CD4-positive, alpha-beta T cell treated with Interferon alpha-2 for 1 hour (primary cell): ENCODE results near the gene RREB1.
"Not testable (repeated sequence)": the region's sequence is repeated elsewhere in the genome, so short reads cannot be mapped to it uniquely, and the experiment has no call there.

Experiments
- DNase-seq, 2 donors: peaks; one replicate each; pipeline ENCODE4 v3.0.0-alpha.2; 2020 to 2022

The RREB1 gene

GRCh38 chr6:7249946-7250643 lies 142.3 kb downstream of the RREB1 start:
- DNase-seq, result no peak

GRCh38 chr6:7250812-7251211 lies 143.1 kb downstream of the RREB1 start:
- no peak for DNase-seq

DNA sequence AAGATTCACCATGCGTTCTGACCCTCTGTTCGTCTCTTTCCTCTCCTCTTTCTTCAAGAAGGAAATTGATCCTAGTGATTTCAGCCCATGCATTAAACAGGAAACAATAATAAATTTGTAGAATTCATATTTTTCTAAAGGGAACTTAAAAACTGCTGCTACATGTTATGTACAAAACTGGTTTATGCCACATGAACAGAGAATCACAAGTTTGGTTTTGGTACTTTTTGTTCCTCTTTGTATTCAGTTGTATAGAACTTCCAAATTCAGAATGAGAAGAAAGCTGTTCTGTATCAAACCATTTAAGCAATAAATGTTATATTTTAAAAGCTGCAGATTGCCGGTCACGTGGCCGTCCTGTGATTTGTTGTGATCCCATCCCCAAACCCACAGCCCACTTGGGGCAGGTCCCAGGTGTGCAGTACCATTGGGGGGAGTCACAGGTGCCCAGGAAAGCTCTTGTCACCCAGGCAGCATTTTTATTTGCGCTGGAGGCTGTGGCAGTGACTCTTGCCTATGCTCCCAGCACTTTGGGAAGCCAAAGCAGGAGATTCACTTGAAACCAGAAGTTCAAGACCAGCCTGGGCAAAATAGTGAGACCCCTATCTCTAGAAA lies 144.0 kb downstream of the RREB1 start:
- DNase-seq, result no peak

- no peak for DNase-seq
These were observed 144.6 kb downstream of the RREB1 start for GRCh38 chr6:7252390-7252789.

DNA sequence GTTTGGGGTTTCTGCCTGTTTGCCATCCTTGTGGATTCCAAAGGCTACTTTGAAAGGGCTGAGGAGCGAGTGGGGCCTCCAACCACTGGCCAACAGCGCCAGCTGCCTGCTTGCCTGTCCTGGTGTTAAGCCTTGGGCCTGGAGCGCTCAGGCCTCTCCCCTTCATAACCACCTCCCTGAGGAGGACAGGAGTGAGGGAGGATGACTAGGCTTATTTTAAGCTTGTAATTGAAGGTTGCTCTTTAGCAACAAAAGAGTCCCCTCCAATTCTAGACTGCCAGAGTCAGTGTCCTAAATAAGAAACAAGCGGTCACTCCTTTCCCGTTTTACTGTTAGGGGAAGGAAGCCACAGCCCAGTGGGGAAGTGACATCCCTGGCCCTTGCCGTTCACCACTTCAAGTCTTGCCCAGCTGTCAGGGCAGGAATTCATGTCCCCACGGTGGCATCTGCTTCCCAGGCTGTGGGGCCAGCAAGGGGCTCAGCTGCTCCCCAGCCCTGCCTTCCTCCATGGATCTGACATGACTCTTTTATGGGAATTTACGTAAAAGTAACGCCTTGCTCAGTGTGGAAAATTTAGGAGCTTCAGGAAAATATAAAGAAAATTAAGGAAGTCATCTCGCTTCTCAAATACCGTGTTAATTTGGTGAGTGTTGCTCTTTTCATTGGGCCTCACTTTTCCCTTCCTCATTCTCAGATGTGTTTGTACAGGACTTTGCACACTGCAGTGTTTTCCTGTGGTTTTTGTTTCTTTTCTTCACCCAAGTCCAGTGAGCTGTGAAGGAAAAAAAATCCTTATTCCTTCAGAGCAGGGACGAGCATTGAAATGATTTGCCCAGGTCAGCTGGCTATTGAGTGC lies 147.4 kb downstream of the RREB1 start:
- no peak for DNase-seq

- DNase-seq, result no peak
These were observed 148.2 kb downstream of the RREB1 start for GRCh38 chr6:7255918-7256317.

DNA sequence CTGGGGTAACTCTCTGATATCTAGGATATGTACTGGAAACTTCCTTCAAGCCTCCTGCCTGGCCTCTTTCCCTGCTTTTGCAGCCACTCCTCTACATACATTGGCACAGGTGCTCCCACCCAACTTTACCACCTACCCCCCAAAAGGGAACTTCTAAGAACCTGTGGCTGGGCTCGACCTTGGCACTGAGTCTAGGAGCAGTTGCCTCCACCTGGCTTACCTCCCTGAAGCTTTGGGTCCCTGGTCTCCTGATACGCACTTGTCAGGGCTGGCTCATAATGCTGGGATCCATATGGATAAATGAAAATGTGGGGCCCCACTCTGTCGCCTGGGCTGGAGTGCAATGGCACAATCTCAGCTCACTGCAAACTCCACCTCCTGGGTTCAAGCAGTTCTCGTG lies 149.0 kb downstream of the RREB1 start:
- no peak for DNase-seq

DNA sequence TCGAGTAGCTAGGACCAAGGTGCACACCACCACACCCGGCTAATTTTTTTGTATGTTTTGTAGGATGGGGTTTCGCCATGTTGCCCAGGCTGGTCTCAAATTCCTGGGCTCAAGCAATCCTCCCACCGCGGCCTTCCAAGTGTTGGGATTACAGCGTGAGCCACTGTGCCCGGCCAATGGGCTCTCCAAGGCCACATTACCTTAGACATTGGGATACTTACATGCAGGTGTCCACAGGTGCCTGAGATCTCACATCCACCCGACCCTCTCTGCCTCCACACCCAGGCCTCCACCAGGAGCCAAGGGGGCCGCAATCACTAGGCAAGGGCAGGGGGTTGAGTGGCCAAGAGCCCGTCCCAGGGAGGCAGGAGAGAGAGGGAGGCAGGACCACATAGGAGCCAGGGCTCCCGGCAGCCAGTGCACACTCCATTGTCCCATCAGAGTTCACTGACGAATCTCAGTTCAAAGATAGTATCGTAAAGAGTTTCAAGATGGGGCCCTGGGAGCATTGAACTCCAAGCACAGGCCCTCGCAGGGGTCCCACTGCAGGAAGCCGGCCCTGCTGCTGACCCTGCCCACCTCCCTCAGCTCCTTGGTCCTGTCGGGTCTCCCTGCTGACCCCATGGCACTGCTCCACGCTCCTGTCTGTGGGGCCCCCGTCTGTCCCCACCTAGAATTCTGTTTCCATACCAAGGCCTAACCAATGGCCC lies 149.9 kb downstream of the RREB1 start:
- DNase-seq, result no peak

- DNase-seq, result no peak
These were observed 150.5 kb downstream of the RREB1 start for GRCh38 chr6:7258231-7258763.

GRCh38 chr6:7260291-7261031 lies 152.7 kb downstream of the RREB1 start:
- no peak for DNase-seq

GRCh38 chr6:7261032-7261841 lies 153.5 kb downstream of the RREB1 start:
- DNase-seq, result peak; percentile 41 to 69

DNA sequence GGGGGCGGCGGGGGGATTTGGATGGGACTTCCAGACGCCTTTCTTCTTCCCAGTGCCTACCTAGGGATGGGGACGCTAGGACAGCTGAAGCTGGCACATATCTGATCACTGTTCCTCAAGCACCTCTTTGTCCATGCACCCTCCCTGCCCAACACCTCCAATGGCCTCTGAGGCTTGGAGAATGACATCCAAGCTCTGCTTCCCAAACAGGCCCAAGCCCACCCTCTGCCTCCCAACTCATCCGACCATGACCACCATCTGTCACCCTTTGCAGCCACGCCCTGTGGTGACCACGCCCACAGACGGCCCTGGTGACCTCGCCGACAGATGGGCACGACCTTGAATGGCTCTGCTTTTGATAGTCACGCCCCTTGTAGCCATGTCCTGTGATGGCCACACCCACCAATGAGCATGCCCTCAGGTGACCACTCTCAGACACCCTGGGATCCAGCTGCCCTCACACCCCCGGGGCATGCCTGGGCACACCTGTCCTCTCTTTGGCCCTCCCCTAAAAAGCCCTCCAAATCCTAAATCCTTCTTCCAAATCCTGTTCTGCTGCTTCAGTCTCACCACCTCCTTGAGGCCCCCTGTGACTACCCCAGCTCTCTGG lies 154.2 kb downstream of the RREB1 start:
- no peak for DNase-seq

- DNase-seq, result no peak
These were observed 155.2 kb downstream of the RREB1 start for GRCh38 chr6:7262746-7263518.

DNA sequence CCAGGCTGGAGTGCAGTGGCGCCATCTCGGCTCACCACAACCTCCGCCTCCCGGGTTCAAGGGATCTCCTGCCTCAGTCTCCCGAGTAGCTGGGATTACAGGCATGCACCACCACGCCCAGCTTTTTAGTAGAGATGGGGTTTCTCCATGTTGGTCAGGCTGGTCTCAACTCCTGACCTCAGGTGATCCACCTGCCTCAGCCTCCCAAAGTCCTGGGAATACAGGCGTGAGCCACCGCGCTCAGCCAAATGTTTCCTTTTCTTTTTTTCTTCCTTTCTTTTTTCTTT lies 155.7 kb downstream of the RREB1 start:
- not testable (repeated sequence) for DNase-seq

- no peak for DNase-seq
These were observed 156.3 kb downstream of the RREB1 start for GRCh38 chr6:7264041-7264440.

DNA sequence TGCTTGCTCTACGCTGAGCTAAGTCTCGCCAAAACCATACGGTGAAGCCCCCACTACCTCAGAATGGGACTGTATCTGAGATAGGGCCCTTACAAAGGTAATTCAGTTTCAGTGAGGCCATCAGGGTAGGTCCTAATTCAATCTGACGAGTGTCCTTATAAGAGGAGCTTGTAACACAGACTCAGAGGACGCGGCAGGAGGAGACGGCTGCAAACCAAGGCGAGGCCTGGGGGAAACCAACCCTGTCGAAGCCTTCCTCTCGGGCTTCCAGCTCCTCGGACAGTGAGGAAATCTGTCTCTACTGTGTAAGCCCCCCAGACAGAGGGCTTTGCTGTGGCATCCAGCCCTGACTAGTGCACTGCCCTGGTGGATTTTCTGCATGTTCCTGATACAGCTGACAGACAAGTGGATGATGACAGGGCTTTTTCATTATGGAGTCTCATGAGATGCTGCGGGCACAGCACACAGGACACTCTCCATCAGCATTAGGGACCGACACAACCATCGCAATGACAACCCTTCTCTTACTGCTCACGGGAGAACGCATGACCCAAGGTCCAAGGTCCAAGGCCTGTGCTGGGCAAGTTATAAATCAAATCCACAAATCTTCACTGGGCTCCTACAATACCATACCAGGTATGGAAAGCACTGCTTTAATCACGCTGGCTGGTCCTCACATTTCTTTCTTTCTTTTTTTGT lies 157.1 kb downstream of the RREB1 start:
- no peak for DNase-seq

DNA sequence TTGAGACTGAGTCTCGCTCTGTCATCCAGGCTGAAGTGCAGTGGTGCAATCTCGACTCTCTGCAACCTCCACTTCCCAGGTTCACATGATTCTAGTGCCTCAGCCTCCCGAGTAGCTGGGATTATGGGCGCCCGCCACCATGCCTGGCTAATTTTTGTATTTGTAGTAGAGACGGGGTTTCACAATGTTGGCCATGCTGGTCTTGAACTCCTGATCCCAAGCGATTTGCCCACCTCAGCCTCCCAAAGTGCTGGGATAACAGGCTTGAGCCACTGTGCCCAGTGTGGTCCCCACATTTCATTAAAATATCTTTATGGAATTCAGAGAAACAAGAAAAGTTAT lies 157.6 kb downstream of the RREB1 start:
- DNase-seq, result not testable (repeated sequence)

DNA sequence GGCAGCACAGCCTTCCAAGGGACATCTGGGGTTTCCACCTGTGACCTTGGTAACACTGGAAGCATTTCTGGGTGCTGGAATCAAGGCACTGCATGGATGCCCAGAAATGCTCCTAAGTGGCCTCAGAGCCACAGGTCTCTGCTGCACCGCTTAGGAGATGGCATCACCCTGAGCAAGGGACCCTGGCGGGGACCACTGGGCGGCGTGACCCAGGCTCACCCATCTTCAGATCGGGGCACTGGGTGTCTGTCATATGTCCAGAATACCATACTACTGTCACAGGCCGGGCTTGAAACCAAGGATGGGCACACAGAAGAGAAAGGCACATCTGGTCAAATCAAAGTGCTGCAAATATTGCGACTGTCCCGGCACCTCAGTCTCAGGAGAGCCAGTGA lies 159.3 kb downstream of the RREB1 start:
- no peak for DNase-seq

DNA sequence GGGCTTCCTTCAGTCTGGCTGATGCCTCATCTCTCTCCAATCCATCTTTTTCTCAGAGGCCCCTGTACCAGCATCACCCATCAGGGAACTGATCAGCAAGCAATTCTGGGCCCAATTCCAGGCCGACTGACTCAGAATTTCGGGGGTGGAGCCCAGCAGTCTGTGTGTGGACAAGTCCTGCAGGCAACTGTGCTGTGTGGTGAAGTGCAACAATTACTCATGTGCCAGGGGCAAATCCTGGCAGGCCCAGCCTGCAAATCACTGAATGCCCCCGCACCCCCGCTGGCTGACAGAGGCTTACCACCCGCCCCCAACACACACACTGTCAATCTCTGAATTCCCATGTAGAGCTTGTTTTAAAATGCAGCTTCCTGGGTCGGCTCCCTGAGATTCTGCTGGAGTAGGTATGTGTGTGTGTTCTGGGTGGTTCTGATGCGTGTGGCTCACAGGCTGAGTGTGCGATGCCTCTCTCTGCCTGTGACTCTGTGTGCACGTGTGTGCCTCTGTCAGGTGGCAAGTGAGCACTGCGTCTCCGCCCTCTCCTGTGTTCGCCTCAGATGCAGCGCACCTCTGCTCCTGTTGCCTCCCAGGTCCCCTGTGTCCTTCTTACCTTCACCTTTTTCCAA lies 159.8 kb downstream of the RREB1 start:
- DNase-seq, result no peak
